AML-193 (cell line): ENCODE results near the gene DYNLT5.
"Not testable (repeated sequence)": the region's sequence is repeated elsewhere in the genome, so short reads cannot be mapped to it uniquely, and the experiment has no call there.

Experiments
- DNase-seq, 2 experiments: peaks; one replicate each; lab custom pipeline; 2025; lab: John Stamatoyannopoulos, UW

The DYNLT5 gene

GRCh38 chr1:66788231-66788939, 36.1 kb downstream of the DYNLT5 start:
- DNase-seq, result no peak

GRCh38 chr1:66791621-66792610, 39.7 kb downstream of the DYNLT5 start:
- DNase-seq, result no peak

- not testable (repeated sequence) for DNase-seq
Measured at GRCh38 chr1:66795839-66796238, 43.6 kb downstream of the DYNLT5 start.

DNA sequence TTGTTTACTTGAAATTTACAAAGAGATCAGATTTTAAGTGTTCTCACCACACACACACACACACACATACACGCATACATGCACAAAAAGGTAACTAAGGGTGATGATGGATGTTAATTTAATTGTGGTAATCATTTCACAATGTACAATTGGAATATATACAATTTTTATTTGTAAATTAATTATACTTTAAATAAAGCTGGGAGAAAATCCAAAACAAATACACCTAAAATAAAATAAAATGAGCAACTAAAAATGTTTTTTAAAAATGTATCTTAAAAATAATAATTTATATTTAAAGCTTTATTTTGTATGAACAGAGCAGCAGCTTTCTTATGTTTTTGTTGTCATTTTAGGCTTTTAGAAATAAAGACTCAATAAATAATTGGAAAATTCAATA, 57.0 kb downstream of the DYNLT5 start:
- no peak for DNase-seq

DNA sequence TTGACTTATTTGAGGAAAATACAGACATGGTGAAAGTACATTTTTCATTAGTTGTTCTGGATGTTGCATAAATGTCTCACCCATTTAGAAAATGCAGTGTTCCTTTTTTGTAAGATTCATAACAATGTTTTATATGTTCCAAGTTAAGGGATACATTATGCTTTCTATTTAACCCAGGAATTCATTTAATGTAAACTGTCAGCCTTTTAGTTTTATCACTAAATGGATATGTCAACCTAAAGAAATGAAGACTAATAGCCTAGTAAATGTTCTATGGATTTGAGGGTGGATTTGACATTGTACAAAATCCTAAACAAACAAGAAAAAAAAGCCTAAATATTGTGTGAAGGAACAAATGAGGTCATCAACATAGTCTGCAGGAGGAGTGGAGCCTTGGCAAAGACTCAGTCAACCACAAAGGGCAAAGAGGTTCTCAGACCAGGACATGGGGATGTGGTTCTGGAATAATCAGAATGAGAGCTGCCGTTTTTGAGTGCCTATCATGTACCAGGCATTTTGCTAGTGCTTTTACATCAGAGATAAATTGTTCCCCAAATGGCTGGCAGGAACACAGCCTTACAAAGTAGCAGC, 57.6 kb downstream of the DYNLT5 start:
- no peak for DNase-seq

GRCh38 chr1:66824771-66825170, 72.5 kb downstream of the DYNLT5 start:
- no peak for DNase-seq
